ENCODE results near the gene PHPT1.
"Not testable (repeated sequence)": the region's sequence is repeated elsewhere in the genome, so short reads cannot be mapped to it uniquely, and the experiment has no call there.

Gene PHPT1

GRCh38 chr9:136861874-136862457 lies 12.8 kb downstream of the PHPT1 start:
- no peak for DNase-seq

GRCh38 chr9:136862849-136863622 lies 13.8 kb downstream of the PHPT1 start:
- DNase-seq = no peak

GRCh38 chr9:136863623-136864273 lies 14.5 kb downstream of the PHPT1 start:
- no peak for DNase-seq

DNA sequence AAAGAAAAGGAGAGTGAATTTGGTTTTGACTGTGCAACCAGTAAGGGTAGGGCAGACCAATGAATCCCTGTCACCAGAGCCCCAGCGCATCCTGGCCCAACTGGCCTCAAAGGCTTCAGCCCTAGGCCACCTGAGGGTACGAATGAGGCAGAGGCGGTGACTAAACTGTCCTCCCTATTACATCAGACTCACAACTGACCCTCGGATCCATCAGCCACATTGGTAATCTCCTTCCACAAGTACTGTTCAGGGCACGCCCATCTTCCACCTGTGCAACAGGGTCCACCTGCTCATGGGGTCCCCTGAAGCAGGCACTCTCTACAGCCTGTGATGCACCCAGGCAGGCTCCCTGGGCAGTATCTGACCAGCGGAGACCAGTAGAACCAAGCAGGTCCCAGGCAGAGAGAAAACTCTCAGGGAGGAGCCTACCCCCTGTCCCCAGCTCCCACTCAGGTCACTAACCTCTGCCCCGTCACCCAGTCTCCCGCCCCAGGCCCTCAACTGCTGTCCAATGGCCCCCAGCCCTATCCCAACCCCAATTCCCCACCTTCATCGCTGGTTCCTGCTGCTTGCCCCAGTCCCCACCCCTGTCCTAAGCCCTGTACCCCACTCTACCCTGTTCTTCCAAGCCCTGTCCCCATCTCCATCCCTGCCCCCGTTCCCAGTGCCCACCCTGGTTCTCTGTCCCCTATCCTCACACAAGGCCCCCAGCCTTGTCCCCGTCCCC lies 16.0 kb downstream of the PHPT1 start:
- no peak for DNase-seq

DNA sequence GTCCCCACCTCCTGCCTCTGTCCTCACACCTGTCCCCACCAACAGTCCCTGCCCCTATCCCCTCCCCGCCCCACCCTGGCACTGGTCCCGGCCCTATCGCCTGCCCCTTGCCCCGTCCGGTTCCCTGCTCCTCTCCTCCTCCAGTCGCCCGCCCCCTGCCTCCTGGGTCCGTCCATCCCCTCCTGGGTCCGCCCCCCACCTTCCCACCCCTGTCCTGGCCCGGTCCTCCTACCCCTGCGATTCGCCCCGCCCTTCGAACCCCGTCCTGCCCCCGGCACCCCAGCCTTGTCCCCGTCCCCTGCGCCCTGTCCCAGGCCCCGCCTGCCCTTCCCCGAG lies 16.5 kb downstream of the PHPT1 start:
- no peak for DNase-seq

GRCh38 chr9:136866898-136867421 lies 17.8 kb downstream of the PHPT1 start:
- DNase-seq = not testable (repeated sequence)

GRCh38 chr9:136867480-136867879 lies 18.3 kb downstream of the PHPT1 start:
- no peak for DNase-seq

GRCh38 chr9:136867917-136868316 lies 18.7 kb downstream of the PHPT1 start:
- no peak for DNase-seq

DNA sequence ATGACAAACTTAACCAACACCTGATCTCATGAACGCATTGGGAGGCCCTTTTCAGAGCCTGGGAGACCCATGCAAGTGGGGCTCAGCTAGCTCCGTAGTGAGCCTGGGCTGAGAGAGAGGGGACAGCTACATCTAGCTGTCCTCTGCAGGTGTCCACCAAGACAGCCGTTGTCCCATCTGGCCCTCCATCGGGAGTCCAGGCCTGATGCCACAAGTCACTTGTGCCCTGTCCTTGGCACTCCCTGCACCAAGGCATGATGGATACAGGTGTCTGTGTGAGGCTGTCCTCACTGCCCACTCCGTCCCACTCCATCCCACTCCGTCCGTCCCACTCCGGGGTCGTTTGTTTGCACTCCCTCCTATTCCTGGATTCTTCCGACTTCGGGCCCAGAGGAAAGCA lies 19.4 kb downstream of the PHPT1 start:
- DNase-seq = no peak

DNA sequence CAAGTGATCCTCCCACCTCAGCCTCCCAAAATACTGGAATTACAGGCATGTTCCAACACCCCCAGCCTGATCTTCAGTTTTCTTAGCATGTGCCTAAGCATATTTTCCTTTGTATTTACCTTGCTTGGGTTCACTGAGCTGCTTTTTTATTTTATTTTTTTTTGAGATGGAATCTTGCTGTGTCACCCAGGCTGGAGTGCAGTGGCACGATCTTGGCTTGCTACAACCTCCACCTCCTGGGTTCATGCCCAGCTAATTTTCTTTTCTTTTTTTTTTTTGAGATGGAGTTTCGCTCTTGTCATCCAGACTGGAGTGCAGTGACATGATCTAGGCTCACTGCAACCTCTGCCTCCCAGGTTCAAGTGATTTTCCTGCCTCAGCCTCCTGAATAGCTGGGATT lies 20.4 kb downstream of the PHPT1 start:
- DNase-seq = not testable (repeated sequence)

- no peak for DNase-seq
Observed at GRCh38 chr9:136875155-136875554, 25.9 kb downstream of the PHPT1 start.

DNA sequence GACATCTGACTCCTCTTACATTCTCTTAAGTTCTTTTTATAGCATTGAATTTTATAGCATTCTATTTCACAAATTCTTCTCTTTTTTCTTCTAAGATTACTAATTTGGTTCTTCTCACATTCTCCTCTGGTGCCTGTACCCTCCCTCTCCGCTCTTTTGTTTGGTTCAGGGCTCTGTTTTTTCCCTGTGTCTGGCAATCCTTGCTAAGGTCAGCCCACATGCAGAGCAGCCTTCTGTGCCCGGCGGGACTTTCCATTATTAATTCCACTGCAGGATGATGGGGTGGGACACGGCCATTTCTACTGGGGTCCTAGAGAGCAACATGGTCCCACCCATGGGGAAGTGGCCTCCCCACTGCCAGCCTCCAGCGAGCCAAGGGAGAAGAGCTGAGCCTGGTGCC lies 27.3 kb downstream of the PHPT1 start:
- no peak for DNase-seq

- no peak for DNase-seq
Observed at GRCh38 chr9:136880651-136881050, 31.4 kb downstream of the PHPT1 start.

- DNase-seq = peak; percentile 91
Observed at GRCh38 chr9:136881691-136882108, 32.5 kb downstream of the PHPT1 start.

DNA sequence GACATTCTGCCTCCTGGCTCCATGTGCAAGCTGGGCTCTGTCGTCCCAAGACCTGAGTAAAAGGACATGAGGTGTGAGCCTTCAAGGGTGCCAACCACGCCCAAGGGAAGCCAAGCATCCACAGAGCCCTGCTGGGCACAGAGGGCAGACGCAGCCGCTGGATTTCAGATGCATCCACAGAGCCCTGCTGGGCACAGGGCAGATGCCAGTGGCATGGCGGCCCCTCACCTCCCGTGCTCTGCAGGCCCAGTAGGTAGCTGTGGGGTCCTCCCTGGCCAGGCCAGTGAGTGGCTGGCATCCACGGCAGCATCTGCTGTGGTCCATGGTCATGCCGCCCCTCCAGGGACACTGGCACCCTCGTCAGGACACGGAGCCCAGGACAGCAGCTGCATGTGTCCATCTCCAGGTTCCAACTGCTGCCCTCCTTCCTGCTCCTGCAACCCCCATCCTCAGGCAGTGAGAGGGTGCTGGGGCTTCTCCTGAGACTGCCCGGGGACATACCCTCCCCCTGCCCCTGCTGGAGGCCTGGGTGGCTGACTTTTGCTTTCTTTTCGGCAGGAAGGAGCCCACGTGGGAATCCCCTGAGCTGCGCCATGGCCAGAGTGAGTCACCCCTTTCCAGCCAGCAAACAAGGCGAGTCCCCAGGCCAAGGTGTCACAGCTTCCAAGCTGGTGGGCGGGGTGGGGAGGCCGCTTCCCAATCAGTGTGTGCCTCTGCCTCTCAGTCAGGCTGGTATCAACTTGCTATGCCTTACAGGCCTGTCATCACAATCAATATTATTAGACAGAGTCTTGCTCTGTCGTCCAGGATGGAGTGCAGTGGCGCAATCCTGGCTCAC lies 33.1 kb downstream of the PHPT1 start:
- DNase-seq = peak; percentile 96

DNA sequence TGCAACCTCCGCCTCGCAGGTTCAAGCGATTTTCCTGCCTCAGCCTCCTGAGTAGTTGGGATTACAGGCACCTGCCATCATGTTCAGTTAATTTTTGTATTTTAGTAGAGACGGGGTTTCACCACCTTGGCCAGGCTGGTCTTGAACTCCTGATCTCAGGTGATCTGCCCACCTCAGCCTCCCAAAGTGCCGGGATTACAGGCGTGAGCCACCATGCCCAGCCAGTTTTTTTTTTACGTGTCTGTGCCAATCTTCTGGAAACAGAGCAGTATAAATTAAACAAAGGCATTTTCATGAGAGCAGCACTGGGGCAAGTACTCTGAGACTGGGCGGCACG lies 33.7 kb downstream of the PHPT1 start:
- DNase-seq = not testable (repeated sequence)

GRCh38 chr9:136883670-136884069 lies 34.5 kb downstream of the PHPT1 start:
- not testable (repeated sequence) for DNase-seq

GRCh38 chr9:136885950-136886578 lies 36.9 kb downstream of the PHPT1 start, which contains the start of gene TRAF2:
TRAF2 (plus strand) TSS chr9:136886516; CDS start chr9:136898741, 12,225 bp downstream.
- DNase-seq = peak; percentile 99

- DNase-seq = peak; percentile 50
Observed at GRCh38 chr9:136886610-136887597, 37.7 kb downstream of the PHPT1 start.

- no peak for DNase-seq
Observed at GRCh38 chr9:136888454-136888853, 39.2 kb downstream of the PHPT1 start.

- DNase-seq = no peak
Observed at GRCh38 chr9:136889858-136890257, 40.6 kb downstream of the PHPT1 start.
